ENCODE data around the gene EVA1B. TPM values are rescaled to one million over a fixed set of nuclear protein-coding genes. Genes with fewer than 3 reads are reported as not detected.

The EVA1B gene
- total RNA-seq, 1 donor from 2014 or later, result 10.6 TPM

DNA sequence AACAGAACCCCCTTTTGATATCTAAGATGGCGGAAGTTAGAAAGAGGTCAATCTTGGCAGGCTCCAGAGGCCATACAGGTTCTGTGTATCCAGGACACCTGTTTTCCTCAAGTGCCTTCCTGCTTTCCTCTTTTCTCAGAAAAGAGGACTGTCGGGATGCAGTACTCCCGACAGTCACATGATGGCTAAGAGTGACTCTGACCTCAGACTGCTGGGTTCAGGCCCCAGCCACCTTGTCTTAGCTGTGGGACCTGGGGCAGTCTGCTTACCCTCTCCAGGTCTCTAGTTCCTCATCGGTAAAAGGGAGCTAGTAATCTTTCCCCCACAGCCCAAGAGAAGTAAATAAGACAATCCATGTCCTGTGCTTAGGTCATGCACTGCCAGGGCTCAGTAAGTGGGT is 32.4 kb upstream of the EVA1B start:
- Histone ChIP-seq H3K4me1 (peaks cover 39% of the 10 kb centered on the region), H3K27ac (replicated peaks) (no peak overlapping the region), H3K36me3 (peaks cover 75% of the 10 kb centered on the region), H3K4me3 (no peak overlapping the region), H3K27me3 (ENCODE audit: low read depth) (no peaks in the 10 kb centered on the region), H3K9me3 (replicated peaks) (no peaks in the 10 kb centered on the region)
- intact Hi-C loops (cut with micrococcal nuclease), result no loop called here
- no peak for TF ChIP-seq CTCF (IDR thresholded peaks at IDR 0.05; ENCODE audit: borderline replicate concordance)
- no peak for DNase-seq

DNA sequence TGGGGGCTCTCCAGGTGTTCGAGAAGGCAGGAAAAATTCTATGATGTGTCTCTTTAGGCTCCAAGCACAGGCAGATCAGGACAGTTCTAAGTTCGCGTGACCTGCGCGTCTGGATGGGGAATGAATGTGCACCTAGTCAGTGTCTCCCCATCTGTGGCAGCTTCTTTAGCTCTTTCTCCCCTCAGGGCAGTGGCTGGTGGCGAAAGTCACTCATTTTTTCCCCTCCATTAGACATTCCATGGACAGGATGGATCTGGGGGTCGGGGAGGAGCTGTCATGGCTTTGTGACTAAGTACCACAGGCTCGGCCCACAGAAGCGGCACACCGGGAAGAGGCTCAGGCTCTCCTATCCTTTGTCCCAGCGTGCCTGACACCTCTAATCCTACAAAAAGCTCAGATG is 31.0 kb upstream of the EVA1B start:
- peaks cover 67% of the 10 kb centered on the region for H3K36me3 ChIP-seq
- no peak overlapping the region for H3K4me3 ChIP-seq
- intact Hi-C loops (cut with micrococcal nuclease), result no loop called here
- H3K27ac ChIP-seq (replicated peaks), result no peak overlapping the region
- peaks cover 45% of the 10 kb centered on the region for H3K4me1 ChIP-seq
- H3K27me3 ChIP-seq (ENCODE audit: low read depth), result no peaks in the 10 kb centered on the region
- DNase-seq, result no peak
- no peaks in the 10 kb centered on the region for H3K9me3 ChIP-seq (replicated peaks)
- TF ChIP-seq CTCF (IDR thresholded peaks at IDR 0.05; ENCODE audit: borderline replicate concordance), result no peak

- Histone ChIP-seq H3K4me3 (no peak overlapping the region), H3K27ac (replicated peaks) (no peak overlapping the region), H3K27me3 (ENCODE audit: low read depth) (no peaks in the 10 kb centered on the region), H3K4me1 (peaks cover 45% of the 10 kb centered on the region), H3K9me3 (replicated peaks) (no peaks in the 10 kb centered on the region), H3K36me3 (peaks cover 62% of the 10 kb centered on the region)
- no peak for TF ChIP-seq CTCF (IDR thresholded peaks at IDR 0.05; ENCODE audit: borderline replicate concordance)
- no peak for DNase-seq
- intact Hi-C loops (cut with micrococcal nuclease), result no loop called here
Measured at GRCh38 chr1:36352910-36353878, 29.7 kb upstream of the EVA1B start.

DNA sequence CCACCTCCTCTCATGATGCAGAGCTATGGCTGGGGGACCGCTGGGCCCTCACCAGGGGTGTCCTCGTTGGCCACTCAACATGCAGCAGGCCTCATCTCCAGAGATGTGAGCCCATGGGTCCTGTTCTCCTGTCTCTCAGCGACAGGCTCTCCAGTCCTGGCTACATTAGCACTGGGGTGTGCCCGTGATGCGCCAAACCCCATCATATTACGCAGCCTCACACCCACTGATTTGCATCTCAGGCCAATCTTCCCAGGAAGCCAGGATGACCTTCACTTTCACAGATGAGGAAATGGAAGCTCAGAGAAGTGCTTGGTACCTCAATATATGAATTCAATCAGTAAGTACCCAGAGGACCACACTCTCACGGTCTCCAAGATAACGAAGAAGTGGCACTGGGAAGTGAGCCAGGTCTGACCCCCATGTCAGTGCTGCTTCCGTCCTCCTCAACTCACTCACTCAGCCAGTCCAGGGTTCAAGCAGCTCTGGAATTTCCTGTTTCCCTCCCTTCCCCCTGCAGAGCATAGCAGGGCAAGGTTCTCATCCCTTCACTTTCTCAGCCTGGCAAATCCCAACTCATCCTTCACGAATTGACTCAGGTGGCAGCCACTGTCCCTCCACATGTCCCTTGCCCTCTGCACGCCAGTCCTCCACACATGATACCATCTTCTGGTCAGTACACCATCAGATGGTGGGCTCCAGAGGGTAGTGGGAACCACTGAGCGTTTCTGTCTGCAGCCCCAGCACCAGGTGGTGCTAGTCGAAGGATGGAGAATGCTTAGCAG is 28.9 kb upstream of the EVA1B start:
- intact Hi-C loops (cut with micrococcal nuclease), result no loop called here
- no peak overlapping the region for H3K4me3 ChIP-seq

More for the DNA sequence above, 28.9 kb upstream of the EVA1B start:
- no peak for TF ChIP-seq CTCF (IDR thresholded peaks at IDR 0.05; ENCODE audit: borderline replicate concordance)
- Histone ChIP-seq H3K9me3 (replicated peaks) (no peaks in the 10 kb centered on the region), H3K36me3 (peaks cover 62% of the 10 kb centered on the region), H3K4me1 (peaks cover 45% of the 10 kb centered on the region), H3K27ac (replicated peaks) (no peak overlapping the region), H3K27me3 (ENCODE audit: low read depth) (no peaks in the 10 kb centered on the region)
- DNase-seq, result no peak

Measured in left ventricle myocardium inferior (tissue), 1 donor.